Left ventricle myocardium inferior (tissue), 1 donor: ENCODE measurements around the gene GRID1. TPM values are rescaled to one million over a fixed set of nuclear protein-coding genes. Genes with fewer than 3 reads are reported as not detected.

Experiments
- DNase-seq: peaks from one replicate; pipeline ENCODE4 v3.0.0-alpha.2; 2020
- H3K27ac ChIP-seq: fragments of 200-600 bp; replicated peaks from 2 replicates; pipeline ENCODE4 v1.8.0; 2021
- H3K27me3 ChIP-seq: fragments of 200-600 bp; 2 replicates; pipeline ENCODE4 v1.8.0; 2021; ENCODE audit warnings: low read depth
- H3K36me3 ChIP-seq: fragments of 200-600 bp; 2 replicates; pipeline ENCODE4 v1.8.0; 2021
- H3K4me1 ChIP-seq: fragments of 200-600 bp; 2 replicates; pipeline ENCODE4 v1.8.0; 2021
- H3K4me3 ChIP-seq: fragments of 200-600 bp; 2 replicates; pipeline ENCODE4 v1.8.0; 2021; ENCODE audit warnings: mild to moderate bottlenecking, moderate library complexity
- H3K9me3 ChIP-seq: fragments of 200-600 bp; replicated peaks from 2 replicates; pipeline ENCODE4 v1.8.0; 2021
- intact Hi-C: fragments of 100-400 bp; cut with micrococcal nuclease; formaldehyde crosslinking; loops from one replicate; pipeline ENCODE4 v1.11.0; 2022
- total RNA-seq: library from RNA; stranded (reverse); fragmentation: NEBNext Ultra II Directional; extraction: Animal tissue kit (Norgen Biotek cat#: 25700); gene quantifications from one replicate; pipeline ENCODE4 v1.2.1, GENCODE V29; 2021
- TF ChIP-seq, protein P1 (sequence below): fragments of 200-600 bp; IDR thresholded peaks from 2 replicates; pipeline ENCODE4 v1.8.0; 2021; ENCODE audit warnings: antibody characterized with exemption, mild to moderate bottlenecking, borderline replicate concordance
- donor health status: DM: no; HTN: yes; CAD: no; lungs with severe emphysema.

GRID1 gene
- total RNA-seq, 1 donor from 2014 or later, result 1.6 TPM

GRCh38 chr10:86124734-86125133 lies 241.9 kb downstream of the GRID1 start:
- H3K4me3 ChIP-seq, result no peak overlapping the region
- intact Hi-C loops, result no loop called here
- TF ChIP-seq, protein P1, sequence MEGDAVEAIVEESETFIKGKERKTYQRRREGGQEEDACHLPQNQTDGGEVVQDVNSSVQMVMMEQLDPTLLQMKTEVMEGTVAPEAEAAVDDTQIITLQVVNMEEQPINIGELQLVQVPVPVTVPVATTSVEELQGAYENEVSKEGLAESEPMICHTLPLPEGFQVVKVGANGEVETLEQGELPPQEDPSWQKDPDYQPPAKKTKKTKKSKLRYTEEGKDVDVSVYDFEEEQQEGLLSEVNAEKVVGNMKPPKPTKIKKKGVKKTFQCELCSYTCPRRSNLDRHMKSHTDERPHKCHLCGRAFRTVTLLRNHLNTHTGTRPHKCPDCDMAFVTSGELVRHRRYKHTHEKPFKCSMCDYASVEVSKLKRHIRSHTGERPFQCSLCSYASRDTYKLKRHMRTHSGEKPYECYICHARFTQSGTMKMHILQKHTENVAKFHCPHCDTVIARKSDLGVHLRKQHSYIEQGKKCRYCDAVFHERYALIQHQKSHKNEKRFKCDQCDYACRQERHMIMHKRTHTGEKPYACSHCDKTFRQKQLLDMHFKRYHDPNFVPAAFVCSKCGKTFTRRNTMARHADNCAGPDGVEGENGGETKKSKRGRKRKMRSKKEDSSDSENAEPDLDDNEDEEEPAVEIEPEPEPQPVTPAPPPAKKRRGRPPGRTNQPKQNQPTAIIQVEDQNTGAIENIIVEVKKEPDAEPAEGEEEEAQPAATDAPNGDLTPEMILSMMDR, result no peak
- H3K27ac ChIP-seq, result no peak overlapping the region
- DNase-seq, result no peak
- H3K9me3 ChIP-seq, result no peaks in the 10 kb centered on the region
- H3K27me3 ChIP-seq, result peaks cover 26% of the 10 kb centered on the region
- H3K4me1 ChIP-seq, result no peaks in the 10 kb centered on the region
- H3K36me3 ChIP-seq, result no peaks in the 10 kb centered on the region

DNA sequence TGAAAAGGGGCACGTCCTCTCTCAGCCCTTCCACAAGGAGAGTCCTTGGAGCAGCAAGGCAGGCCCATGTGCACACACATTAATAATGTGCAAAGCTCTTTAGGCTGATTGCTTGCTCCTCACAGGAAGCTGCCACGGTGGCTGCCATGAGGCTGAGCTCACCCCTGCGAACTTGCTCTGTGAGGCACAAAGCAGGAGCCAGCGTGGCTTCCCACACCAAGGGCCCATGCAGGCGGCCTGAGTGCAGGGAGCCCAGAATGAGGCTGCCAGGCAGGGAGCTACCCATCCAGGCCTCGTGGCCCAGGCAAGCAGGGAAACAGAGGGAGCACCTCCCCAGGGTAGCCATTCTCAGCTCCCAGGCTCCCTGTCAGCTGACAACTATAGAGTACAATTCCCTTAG lies 242.9 kb downstream of the GRID1 start:
- DNase-seq, result no peak
- Histone ChIP-seq H3K4me3 (no peak overlapping the region), H3K9me3 (no peaks in the 10 kb centered on the region), H3K4me1 (no peaks in the 10 kb centered on the region), H3K36me3 (no peaks in the 10 kb centered on the region), H3K27ac (no peak overlapping the region), H3K27me3 (peaks cover 18% of the 10 kb centered on the region)
- intact Hi-C loops, result no loop called here
- TF ChIP-seq, protein P1, result no peak

GRCh38 chr10:86123304-86123703 lies 243.3 kb downstream of the GRID1 start:
- H3K4me3 ChIP-seq, result no peak overlapping the region
- H3K27ac ChIP-seq, result no peak overlapping the region
- no peaks in the 10 kb centered on the region for H3K4me1 ChIP-seq
- DNase-seq, result no peak
- peaks cover 14% of the 10 kb centered on the region for H3K27me3 ChIP-seq
- no peaks in the 10 kb centered on the region for H3K9me3 ChIP-seq
- TF ChIP-seq, protein P1, result no peak
- intact Hi-C loops, result no loop called here
- H3K36me3 ChIP-seq, result no peaks in the 10 kb centered on the region

- H3K27me3 ChIP-seq, result peaks cover 8% of the 10 kb centered on the region
- H3K4me1 ChIP-seq, result no peaks in the 10 kb centered on the region
- no peak for DNase-seq
- no peaks in the 10 kb centered on the region for H3K36me3 ChIP-seq
- no peaks in the 10 kb centered on the region for H3K9me3 ChIP-seq
- intact Hi-C loops, result no loop called here
- no peak overlapping the region for H3K4me3 ChIP-seq
- no peak overlapping the region for H3K27ac ChIP-seq
- TF ChIP-seq, protein P1, result no peak
These were observed 243.9 kb downstream of the GRID1 start for GRCh38 chr10:86122646-86123045.

GRCh38 chr10:86121200-86121599 lies 245.4 kb downstream of the GRID1 start:
- no peak overlapping the region for H3K4me3 ChIP-seq
- TF ChIP-seq, protein P1, result no peak

DNA sequence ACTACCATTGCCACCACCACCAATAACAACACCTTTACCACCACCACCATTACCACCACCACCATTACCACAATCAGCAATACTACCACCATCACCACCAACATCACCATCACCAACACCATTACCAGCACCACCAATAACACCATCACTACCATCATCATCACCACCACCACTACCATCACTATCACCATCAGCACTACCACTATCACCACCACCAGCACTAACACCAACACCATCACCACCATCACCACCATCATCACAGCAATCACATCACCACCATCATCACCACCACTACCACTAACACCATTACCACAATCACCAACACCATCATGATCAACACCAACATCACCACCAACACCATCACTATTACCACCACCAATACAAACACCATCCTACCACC lies 249.5 kb downstream of the GRID1 start:
- intact Hi-C loops, result no loop called here
- no peaks in the 10 kb centered on the region for H3K36me3 ChIP-seq

More at GRCh38 chr10:86121200-86121599, 245.4 kb downstream of the GRID1 start:
- H3K27me3 ChIP-seq, result peaks cover 1% of the 10 kb centered on the region
- DNase-seq, result no peak
- intact Hi-C loops, result no loop called here
- H3K27ac ChIP-seq, result no peak overlapping the region
- H3K4me1 ChIP-seq, result no peaks in the 10 kb centered on the region
- H3K9me3 ChIP-seq, result no peaks in the 10 kb centered on the region
- no peaks in the 10 kb centered on the region for H3K36me3 ChIP-seq

More for the DNA sequence above, 249.5 kb downstream of the GRID1 start:
- peaks cover 23% of the 10 kb centered on the region for H3K27me3 ChIP-seq
- no peaks in the 10 kb centered on the region for H3K9me3 ChIP-seq
- H3K4me1 ChIP-seq, result no peaks in the 10 kb centered on the region
- no peak for DNase-seq
- TF ChIP-seq, protein P1, result no peak
- no peak overlapping the region for H3K4me3 ChIP-seq
- H3K27ac ChIP-seq, result no peak overlapping the region
